A673 (cell line): ENCODE measurements around the gene COL28A1. TPM values are rescaled to one million over a fixed set of nuclear protein-coding genes. Genes with fewer than 3 reads are reported as not detected.

Experiments
- BruUV-seq: library from RNA; stranded (reverse); fragments of 400-500 nt; replicated peaks from 2 replicates; lab custom pipeline; 2021; lab: Mats Ljungman, UMichigan
- CTCF ChIA-PET: fragments of 300-600 bp; sonication (Branson Sonifier 250); formaldehyde crosslinking; loops from one replicate; lab custom pipeline; 2022; ENCODE audit warnings: antibody characterized with exemption; lab: Charles Lee
- POLR2A ChIA-PET: fragments of 300-600 bp; sonication (Branson Sonifier 250); formaldehyde crosslinking; loops from one replicate; lab custom pipeline; 2022; ENCODE audit warnings: antibody characterized with exemption; ENCODE audit not compliant: low non-redundant PET; lab: Charles Lee
- DNase-seq: peaks from one replicate; pipeline ENCODE4 v3.0.0-alpha.2; 2015; ENCODE audit warnings: low spot score
- H3K27ac ChIP-seq: fragments of 200-600 bp; sonication (generic); 2 replicates; pipeline ENCODE4 v1.5.1; 2016; ENCODE audit warnings: mixed run types, low read depth, mild to moderate bottlenecking, mixed read lengths, antibody characterized with exemption, low read length; ENCODE audit not compliant: poor library complexity, severe bottlenecking
- H3K27me3 ChIP-seq: fragments of 200-600 bp; sonication (generic); replicated peaks from 2 replicates; pipeline ENCODE4 v1.6.1; 2017; ENCODE audit warnings: mixed run types, low read depth, mild to moderate bottlenecking, mixed read lengths, antibody characterized with exemption, low read length; ENCODE audit not compliant: insufficient read depth, poor library complexity
- H3K36me3 ChIP-seq: fragments of 200-600 bp; sonication (generic); 2 replicates; pipeline ENCODE4 v1.6.1; 2016; ENCODE audit warnings: mixed run types, mild to moderate bottlenecking, mixed read lengths, antibody characterized with exemption, low read length; ENCODE audit not compliant: insufficient read depth, poor library complexity, severe bottlenecking
- H3K4me1 ChIP-seq: fragments of 200-600 bp; sonication (generic); 2 replicates; pipeline ENCODE4 v1.6.1; 2017; ENCODE audit warnings: mixed run types, mild to moderate bottlenecking, mixed read lengths, antibody characterized with exemption, low read length; ENCODE audit not compliant: insufficient read depth, poor library complexity, severe bottlenecking
- H3K4me3 ChIP-seq: fragments of 200-600 bp; sonication (generic); 2 replicates; pipeline ENCODE4 v1.5.1; 2016; ENCODE audit warnings: low read depth, mixed run types, mild to moderate bottlenecking, mixed read lengths, low read length; ENCODE audit not compliant: poor library complexity, severe bottlenecking
- H3K9me3 ChIP-seq: fragments of 200-600 bp; sonication (generic); 2 replicates; pipeline ENCODE4 v1.6.1; 2016; ENCODE audit warnings: mixed run types, low read depth, mild to moderate bottlenecking, mixed read lengths, antibody characterized with exemption, low read length; ENCODE audit not compliant: poor library complexity, severe bottlenecking
- EZH2 ChIP-seq: fragments of 200-600 bp; sonication (generic); IDR thresholded peaks from 2 replicates; pipeline ENCODE4 v1.6.1; 2017; ENCODE audit warnings: borderline replicate concordance, low read depth, mild to moderate bottlenecking, mixed read lengths, antibody characterized with exemption, low read length; ENCODE audit not compliant: poor library complexity, severe bottlenecking
- intact Hi-C: fragments of 100-400 bp; cut with micrococcal nuclease; formaldehyde crosslinking; loops from one replicate; pipeline ENCODE4 v1.10.0; 2022; ENCODE audit not compliant: unreplicated experiment
- total RNA-seq: library from RNA; stranded (reverse); gene quantifications from 2 replicates; pipeline ENCODE4 v1.2.3, GENCODE V29; 2021
- TF ChIP-seq, protein P1 (sequence below): fragments of 300-800, 200-600 bp; sonication (generic); conservative IDR thresholded peaks from 2 replicates; pipeline ENCODE4 v1.5.1; 2017; ENCODE audit warnings: low read depth, mild to moderate bottlenecking, antibody characterized with exemption, low read length, moderate library complexity, mixed read lengths

The COL28A1 gene
- total RNA-seq, 1 experiment from 2014 or later, result 0.34 TPM

DNA sequence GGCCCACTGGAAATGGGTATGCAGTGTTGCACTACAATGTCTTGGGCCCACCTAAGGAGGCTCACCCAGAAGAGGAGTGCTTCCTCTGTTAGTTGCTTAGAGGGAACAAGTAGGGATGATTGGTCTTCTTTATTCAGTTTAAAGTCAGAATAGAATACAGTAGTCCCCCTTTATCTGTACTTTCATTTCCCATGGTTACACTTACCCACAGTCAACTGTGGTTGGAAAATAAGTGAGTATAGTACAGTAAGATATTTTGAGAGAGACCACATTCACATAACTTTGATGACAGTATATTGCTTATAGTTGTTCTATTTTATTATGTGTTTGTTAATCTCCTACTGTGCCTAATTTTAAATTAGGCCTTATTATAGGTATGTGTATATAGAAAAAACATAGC is 151.4 kb downstream of the COL28A1 start:
- Histone ChIP-seq H3K9me3 (no peaks in the 10 kb centered on the region), H3K36me3 (no peaks in the 10 kb centered on the region), H3K4me1 (no peaks in the 10 kb centered on the region), H3K27me3 (peaks cover 3% of the 10 kb centered on the region), H3K27ac (no peak overlapping the region), H3K4me3 (no peak overlapping the region)
- ChIA-PET CTCF (no interaction called here), POLR2A (no interaction called here)
- intact Hi-C loops, result no loop called here
- no peak for DNase-seq
- TF ChIP-seq, protein P1, sequence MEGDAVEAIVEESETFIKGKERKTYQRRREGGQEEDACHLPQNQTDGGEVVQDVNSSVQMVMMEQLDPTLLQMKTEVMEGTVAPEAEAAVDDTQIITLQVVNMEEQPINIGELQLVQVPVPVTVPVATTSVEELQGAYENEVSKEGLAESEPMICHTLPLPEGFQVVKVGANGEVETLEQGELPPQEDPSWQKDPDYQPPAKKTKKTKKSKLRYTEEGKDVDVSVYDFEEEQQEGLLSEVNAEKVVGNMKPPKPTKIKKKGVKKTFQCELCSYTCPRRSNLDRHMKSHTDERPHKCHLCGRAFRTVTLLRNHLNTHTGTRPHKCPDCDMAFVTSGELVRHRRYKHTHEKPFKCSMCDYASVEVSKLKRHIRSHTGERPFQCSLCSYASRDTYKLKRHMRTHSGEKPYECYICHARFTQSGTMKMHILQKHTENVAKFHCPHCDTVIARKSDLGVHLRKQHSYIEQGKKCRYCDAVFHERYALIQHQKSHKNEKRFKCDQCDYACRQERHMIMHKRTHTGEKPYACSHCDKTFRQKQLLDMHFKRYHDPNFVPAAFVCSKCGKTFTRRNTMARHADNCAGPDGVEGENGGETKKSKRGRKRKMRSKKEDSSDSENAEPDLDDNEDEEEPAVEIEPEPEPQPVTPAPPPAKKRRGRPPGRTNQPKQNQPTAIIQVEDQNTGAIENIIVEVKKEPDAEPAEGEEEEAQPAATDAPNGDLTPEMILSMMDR, result no peak
- no peak for TF ChIP-seq EZH2
- no TSS peak for BruUV-seq

DNA sequence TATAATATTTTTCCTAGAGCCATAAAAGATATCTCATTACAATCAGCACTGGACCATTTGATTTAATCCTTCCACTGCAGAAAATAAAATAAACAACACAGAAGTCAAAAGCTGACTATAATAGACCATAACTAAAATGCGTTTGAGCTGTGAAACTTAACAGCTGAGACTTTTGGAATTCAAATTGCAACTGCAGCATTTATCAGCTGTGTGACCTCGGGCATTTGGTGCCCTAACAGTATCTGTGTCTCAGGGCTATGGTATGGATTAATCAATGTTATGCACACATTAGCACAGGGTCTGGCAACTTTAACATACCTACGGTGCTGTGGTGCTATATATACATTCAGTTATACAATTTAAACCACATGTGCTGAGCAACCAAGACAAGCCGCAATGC is 160.1 kb downstream of the COL28A1 start:
- Histone ChIP-seq H3K4me3 (no peak overlapping the region), H3K36me3 (no peaks in the 10 kb centered on the region), H3K4me1 (no peaks in the 10 kb centered on the region), H3K27ac (no peak overlapping the region), H3K27me3 (no peaks in the 10 kb centered on the region), H3K9me3 (no peaks in the 10 kb centered on the region)
- ChIA-PET CTCF (no interaction called here), POLR2A (no interaction called here)
- intact Hi-C loops, result no loop called here
- DNase-seq, result no peak
- no TSS peak for BruUV-seq
- no peak for TF ChIP-seq EZH2
- TF ChIP-seq, protein P1, result no peak

DNA sequence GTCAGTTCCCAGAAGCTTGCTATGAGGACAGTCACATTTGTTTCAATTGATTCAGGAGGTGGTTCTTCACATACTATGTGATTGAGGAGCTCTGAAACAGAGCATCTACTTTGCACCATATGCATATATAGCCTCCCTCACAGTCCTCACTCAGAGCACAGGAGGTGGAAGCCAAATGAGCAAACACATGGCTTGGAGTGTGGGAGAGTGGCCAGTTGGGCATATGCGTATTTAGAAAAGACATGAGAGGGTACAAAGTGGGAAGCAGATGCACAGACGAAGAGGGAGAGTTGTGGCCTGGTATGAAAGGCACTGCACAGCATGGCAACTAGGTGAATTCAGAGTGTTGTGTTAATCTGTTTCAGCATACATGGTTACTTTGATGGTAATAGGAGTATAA is 165.6 kb downstream of the COL28A1 start:
- H3K4me1 ChIP-seq, result no peaks in the 10 kb centered on the region
- TF ChIP-seq, protein P1, result no peak
- no peak for TF ChIP-seq EZH2
- H3K27ac ChIP-seq, result no peak overlapping the region
- H3K9me3 ChIP-seq, result no peaks in the 10 kb centered on the region
- intact Hi-C loops, result no loop called here
- CTCF ChIA-PET, result no interaction called here
- DNase-seq, result no peak
- no peaks in the 10 kb centered on the region for H3K36me3 ChIP-seq
- POLR2A ChIA-PET, result no interaction called here
- H3K4me3 ChIP-seq, result no peak overlapping the region
- peaks cover 5% of the 10 kb centered on the region for H3K27me3 ChIP-seq
- no TSS peak for BruUV-seq
